ENCODE measurements around the gene PPP1R37. TPM values are rescaled to one million over a fixed set of nuclear protein-coding genes. Genes with fewer than 3 reads are reported as not detected.
"Not testable (repeated sequence)": the region's sequence is repeated elsewhere in the genome, so short reads cannot be mapped to it uniquely, and the experiment has no call there.

PPP1R37 gene
- total RNA-seq, 4 donors from 2014 or later = 34.9 to 59.7 (median 42.9) TPM

- TF ChIP-seq, protein P1, sequence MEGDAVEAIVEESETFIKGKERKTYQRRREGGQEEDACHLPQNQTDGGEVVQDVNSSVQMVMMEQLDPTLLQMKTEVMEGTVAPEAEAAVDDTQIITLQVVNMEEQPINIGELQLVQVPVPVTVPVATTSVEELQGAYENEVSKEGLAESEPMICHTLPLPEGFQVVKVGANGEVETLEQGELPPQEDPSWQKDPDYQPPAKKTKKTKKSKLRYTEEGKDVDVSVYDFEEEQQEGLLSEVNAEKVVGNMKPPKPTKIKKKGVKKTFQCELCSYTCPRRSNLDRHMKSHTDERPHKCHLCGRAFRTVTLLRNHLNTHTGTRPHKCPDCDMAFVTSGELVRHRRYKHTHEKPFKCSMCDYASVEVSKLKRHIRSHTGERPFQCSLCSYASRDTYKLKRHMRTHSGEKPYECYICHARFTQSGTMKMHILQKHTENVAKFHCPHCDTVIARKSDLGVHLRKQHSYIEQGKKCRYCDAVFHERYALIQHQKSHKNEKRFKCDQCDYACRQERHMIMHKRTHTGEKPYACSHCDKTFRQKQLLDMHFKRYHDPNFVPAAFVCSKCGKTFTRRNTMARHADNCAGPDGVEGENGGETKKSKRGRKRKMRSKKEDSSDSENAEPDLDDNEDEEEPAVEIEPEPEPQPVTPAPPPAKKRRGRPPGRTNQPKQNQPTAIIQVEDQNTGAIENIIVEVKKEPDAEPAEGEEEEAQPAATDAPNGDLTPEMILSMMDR (IDR thresholded peaks at IDR 0.05) = no peak
- TF ChIP-seq POLR2A (IDR thresholded peaks at IDR 0.05) = no peak
- Histone ChIP-seq H3K4me3 (replicated peaks in 1 of 3) (no peak overlapping the region), H3K27me3 (no peaks in the 10 kb centered on the region), H3K36me3 (no peaks in the 10 kb centered on the region), H3K4me1 (peaks cover 21 to 61% of the 10 kb centered on the region in 2 donors), H3K9me3 (no peaks in the 10 kb centered on the region), H3K27ac (no peak overlapping the region)
- 21 to 47% methylated on average over 2 to 7 of the region's 15 CpGs for WGBS, 2 donors
- intact Hi-C loops (cut with DNase I) = no loop called here
- DNase-seq = peak; percentile 37 to 43
Observed at GRCh38 chr19:45103156-45103507, 10.2 kb downstream of the PPP1R37 start.

GRCh38 chr19:45103508-45104319 lies 10.7 kb downstream of the PPP1R37 start:
- peaks cover 21 to 55% of the 10 kb centered on the region in 2 donors for H3K4me1 ChIP-seq
- peak; percentile 68 to 80 for DNase-seq
- H3K4me3 ChIP-seq (replicated peaks in 1 of 3) = no peak overlapping the region
- H3K27me3 ChIP-seq = no peaks in the 10 kb centered on the region
- no peak overlapping the region for H3K27ac ChIP-seq
- intact Hi-C loops (cut with DNase I) = no loop called here
- TF ChIP-seq, protein P1 (IDR thresholded peaks at IDR 0.05) = peak in 3 of 6 experiments; percentile 8 to 23 (median 21)
- TF ChIP-seq POLR2A (IDR thresholded peaks at IDR 0.05) = no peak
- WGBS, 2 donors = 41 to 44% methylated on average over 25 to 26 of the region's 26 CpGs
- H3K36me3 ChIP-seq = no peaks in the 10 kb centered on the region
- no peaks in the 10 kb centered on the region for H3K9me3 ChIP-seq

DNA sequence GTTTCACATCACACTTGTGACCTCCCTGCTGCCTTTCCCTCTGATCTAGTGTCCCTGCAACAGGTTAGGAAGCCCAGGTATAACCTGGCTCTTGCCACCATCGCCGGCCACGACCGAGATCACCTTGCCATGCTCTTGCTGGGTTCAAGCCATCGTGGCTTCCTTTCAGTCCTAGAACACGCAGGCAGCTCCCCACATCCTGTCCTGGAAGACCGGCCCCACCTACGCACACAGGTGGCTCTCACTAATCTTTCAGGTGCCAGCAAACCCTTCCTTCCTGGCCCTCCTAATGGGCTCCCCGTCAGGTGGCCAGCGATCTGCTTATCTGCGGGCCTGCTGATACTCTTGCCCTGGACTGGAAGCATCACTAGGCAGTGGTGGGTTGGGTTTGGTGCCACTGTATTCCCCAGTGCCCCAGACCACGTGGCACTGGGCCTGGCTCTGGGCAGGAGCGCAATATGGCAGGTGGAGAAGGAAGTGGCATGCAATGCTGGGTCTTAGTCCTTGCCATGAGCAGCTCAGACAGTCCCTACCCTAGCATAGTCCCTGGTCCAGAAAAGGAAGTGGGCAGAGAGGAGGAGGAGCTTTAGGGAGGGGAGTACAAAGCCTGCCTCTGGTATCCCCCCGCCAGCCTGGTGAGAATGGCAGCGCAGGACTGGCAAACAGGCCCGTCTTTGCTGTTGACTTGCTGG lies 11.8 kb downstream of the PPP1R37 start:
- WGBS, 2 donors = 87 to 95% methylated on average over 12 to 16 of the region's 16 CpGs
- Histone ChIP-seq H3K9me3 (no peaks in the 10 kb centered on the region), H3K36me3 (no peaks in the 10 kb centered on the region), H3K27ac (no peak overlapping the region), H3K27me3 (no peaks in the 10 kb centered on the region), H3K4me1 (peaks cover 21 to 46% of the 10 kb centered on the region in 2 donors), H3K4me3 (replicated peaks in 1 of 3) (no peak overlapping the region)
- intact Hi-C loops (cut with DNase I) = no loop called here
- TF ChIP-seq, protein P1 (IDR thresholded peaks at IDR 0.05) = no peak
- TF ChIP-seq POLR2A (IDR thresholded peaks at IDR 0.05) = no peak
- DNase-seq = no peak

- H3K36me3 ChIP-seq; DNase-seq; H3K4me3 ChIP-seq (replicated peaks in 1 of 3); H3K27ac ChIP-seq; H3K9me3 ChIP-seq; H3K27me3 ChIP-seq; intact Hi-C loops (cut with DNase I): not testable (repeated sequence)
- peaks cover 16 to 31% of the 10 kb centered on the region in 2 donors for H3K4me1 ChIP-seq
- 96% methylated on average over 11 of the region's 11 CpGs for WGBS, 2 donors
Observed at GRCh38 chr19:45106363-45106762, 13.4 kb downstream of the PPP1R37 start.

DNA sequence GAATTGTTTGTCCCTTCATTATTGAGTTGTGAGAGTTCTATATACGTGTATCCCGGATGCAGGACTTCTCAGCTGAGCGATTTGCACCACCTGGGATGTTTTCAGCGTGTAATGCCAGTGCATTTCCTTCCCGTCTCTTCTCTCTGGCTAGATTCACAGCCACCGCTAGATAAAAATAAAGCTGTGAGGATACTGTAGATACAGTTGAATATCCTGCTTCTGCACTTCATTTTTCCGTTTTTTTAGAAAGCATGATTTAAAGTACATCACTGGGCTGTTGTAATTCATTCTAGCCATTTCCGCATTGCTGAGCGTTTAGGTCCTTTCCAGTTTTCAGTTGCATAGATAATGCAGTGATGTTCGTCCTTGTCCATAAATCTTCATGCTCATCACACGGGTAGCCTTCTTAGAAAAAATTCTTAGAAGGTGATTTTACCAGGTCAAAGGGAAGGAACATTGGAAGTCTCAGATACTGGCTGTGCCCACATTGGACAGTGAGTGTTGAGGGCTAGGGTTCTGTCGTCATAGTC lies 14.7 kb downstream of the PPP1R37 start:
- no peak for TF ChIP-seq POLR2A (IDR thresholded peaks at IDR 0.05)
- TF ChIP-seq, protein P1 (IDR thresholded peaks at IDR 0.05) = no peak
- Histone ChIP-seq H3K36me3 (no peaks in the 10 kb centered on the region), H3K4me1 (peaks cover 15 to 31% of the 10 kb centered on the region in 2 donors), H3K27ac (no peak overlapping the region), H3K9me3 (no peaks in the 10 kb centered on the region), H3K27me3 (no peaks in the 10 kb centered on the region), H3K4me3 (replicated peaks in 1 of 3) (no peak overlapping the region)
- 79 to 86% methylated on average over 12 of the region's 12 CpGs for WGBS, 2 donors
- intact Hi-C loops (cut with DNase I) = no loop called here
- no peak for DNase-seq

Measured in thyroid gland (tissue), 4 donors.